Measurements from ENCODE around the gene ASB7.

ASB7 gene

GRCh38 chr15:100570735-100571313 is 31.6 kb upstream of the ASB7 start:
- H4K20me1 ChIP-seq (ENCODE audit: insufficient read depth, low read length): no peaks in the 10 kb centered on the region
- H3K4me1 ChIP-seq (ENCODE audit: low read length): peaks cover 25% of the 10 kb centered on the region
- no peak overlapping the region for H3K9ac ChIP-seq (ENCODE audit: low read length)
- TF ChIP-seq EZH2phosphoT487 (IDR thresholded peaks at IDR 0.05; ENCODE audit: low read length): no peak
- no peak for TF ChIP-seq CTCF (IDR thresholded peaks at IDR 0.05; ENCODE audit: low read length)
- TF ChIP-seq EZH2 (optimal IDR thresholded peaks at IDR 0.05; ENCODE audit: low read depth, low read length): no peak
- H3K27ac ChIP-seq (ENCODE audit: low read length): peak overlapping the region; percentile 39; the same call in 1 of the 2 replicates
- H3F3A ChIP-seq (ENCODE audit: insufficient read depth, low read length): peaks cover 15% of the 10 kb centered on the region
- H3K4me3 ChIP-seq (ENCODE audit: low read length): no peak overlapping the region
- H3K27me3 ChIP-seq (replicated peaks; ENCODE audit: insufficient read depth, low read length): no peaks in the 10 kb centered on the region
- no peak overlapping the region for H2AFZ ChIP-seq (ENCODE audit: low read length)
- H3K9me2 ChIP-seq (replicated peaks; ENCODE audit: insufficient read depth, low read length): no peaks in the 10 kb centered on the region
- H3K9me3 ChIP-seq (replicated peaks; ENCODE audit: insufficient read depth, low read length): no peaks in the 10 kb centered on the region
- DNase-seq: peak; percentile 85
- peaks cover 5% of the 10 kb centered on the region; the same call in 1 of the 2 replicates for H3K79me2 ChIP-seq (ENCODE audit: low read length)
- H3K36me3 ChIP-seq (replicated peaks; ENCODE audit: insufficient read depth, low read length): no peaks in the 10 kb centered on the region
- peak overlapping the region; percentile 50 for H3K4me2 ChIP-seq (ENCODE audit: low read depth, low read length)

GRCh38 chr15:100571592-100572167 is 30.7 kb upstream of the ASB7 start:
- no peak for DNase-seq
- TF ChIP-seq CTCF (IDR thresholded peaks at IDR 0.05; ENCODE audit: low read length): no peak
- no peak for TF ChIP-seq EZH2 (optimal IDR thresholded peaks at IDR 0.05; ENCODE audit: low read depth, low read length)
- no peak for TF ChIP-seq EZH2phosphoT487 (IDR thresholded peaks at IDR 0.05; ENCODE audit: low read length)
- Histone ChIP-seq H3K4me1 (ENCODE audit: low read length) (peaks cover 25% of the 10 kb centered on the region), H4K20me1 (ENCODE audit: insufficient read depth, low read length) (no peaks in the 10 kb centered on the region), H3K9me2 (replicated peaks; ENCODE audit: insufficient read depth, low read length) (no peaks in the 10 kb centered on the region), H3K9ac (ENCODE audit: low read length) (no peak overlapping the region), H3K4me2 (ENCODE audit: low read depth, low read length) (peak overlapping the region; percentile 50; the same call in 1 of the 2 replicates), H3K79me2 (ENCODE audit: low read length) (peaks cover 5% of the 10 kb centered on the region; the same call in 1 of the 2 replicates), H2AFZ (ENCODE audit: low read length) (no peak overlapping the region), H3K27me3 (replicated peaks; ENCODE audit: insufficient read depth, low read length) (no peaks in the 10 kb centered on the region), H3K27ac (ENCODE audit: low read length) (no peak overlapping the region), H3F3A (ENCODE audit: insufficient read depth, low read length) (peaks cover 15% of the 10 kb centered on the region), H3K4me3 (ENCODE audit: low read length) (no peak overlapping the region), H3K9me3 (replicated peaks; ENCODE audit: insufficient read depth, low read length) (no peaks in the 10 kb centered on the region), H3K36me3 (replicated peaks; ENCODE audit: insufficient read depth, low read length) (no peaks in the 10 kb centered on the region)

- Histone ChIP-seq H2AFZ (ENCODE audit: low read length) (no peak overlapping the region), H3F3A (ENCODE audit: insufficient read depth, low read length) (peaks cover 15% of the 10 kb centered on the region), H3K4me2 (ENCODE audit: low read depth, low read length) (0 out of 2 replicates have a peak overlapping the region, but pooled peaks have one; percentile 50), H3K4me3 (ENCODE audit: low read length) (no peak overlapping the region), H3K27me3 (replicated peaks; ENCODE audit: insufficient read depth, low read length) (no peaks in the 10 kb centered on the region), H3K36me3 (replicated peaks; ENCODE audit: insufficient read depth, low read length) (no peaks in the 10 kb centered on the region), H3K9me3 (replicated peaks; ENCODE audit: insufficient read depth, low read length) (no peaks in the 10 kb centered on the region), H4K20me1 (ENCODE audit: insufficient read depth, low read length) (no peaks in the 10 kb centered on the region), H3K9me2 (replicated peaks; ENCODE audit: insufficient read depth, low read length) (no peaks in the 10 kb centered on the region), H3K9ac (ENCODE audit: low read length) (no peak overlapping the region), H3K79me2 (ENCODE audit: low read length) (peaks cover 5% of the 10 kb centered on the region; the same call in 1 of the 2 replicates), H3K4me1 (ENCODE audit: low read length) (peaks cover 25% of the 10 kb centered on the region), H3K27ac (ENCODE audit: low read length) (no peak overlapping the region)
- TF ChIP-seq EZH2phosphoT487 (IDR thresholded peaks at IDR 0.05; ENCODE audit: low read length) (no peak), CTCF (IDR thresholded peaks at IDR 0.05; ENCODE audit: low read length) (peak; percentile 57), EZH2 (optimal IDR thresholded peaks at IDR 0.05; ENCODE audit: low read depth, low read length) (no peak)
- peak; percentile 14 for DNase-seq
These were observed 29.9 kb upstream of the ASB7 start for GRCh38 chr15:100572362-100572983.
